ENCODE measurements around the gene FBLN2. TPM values are rescaled to one million over a fixed set of nuclear protein-coding genes. Genes with fewer than 3 reads are reported as not detected.

FBLN2 gene
- polyA plus RNA-seq, 3 donors: 0.08 TPM; not detected in 2

DNA sequence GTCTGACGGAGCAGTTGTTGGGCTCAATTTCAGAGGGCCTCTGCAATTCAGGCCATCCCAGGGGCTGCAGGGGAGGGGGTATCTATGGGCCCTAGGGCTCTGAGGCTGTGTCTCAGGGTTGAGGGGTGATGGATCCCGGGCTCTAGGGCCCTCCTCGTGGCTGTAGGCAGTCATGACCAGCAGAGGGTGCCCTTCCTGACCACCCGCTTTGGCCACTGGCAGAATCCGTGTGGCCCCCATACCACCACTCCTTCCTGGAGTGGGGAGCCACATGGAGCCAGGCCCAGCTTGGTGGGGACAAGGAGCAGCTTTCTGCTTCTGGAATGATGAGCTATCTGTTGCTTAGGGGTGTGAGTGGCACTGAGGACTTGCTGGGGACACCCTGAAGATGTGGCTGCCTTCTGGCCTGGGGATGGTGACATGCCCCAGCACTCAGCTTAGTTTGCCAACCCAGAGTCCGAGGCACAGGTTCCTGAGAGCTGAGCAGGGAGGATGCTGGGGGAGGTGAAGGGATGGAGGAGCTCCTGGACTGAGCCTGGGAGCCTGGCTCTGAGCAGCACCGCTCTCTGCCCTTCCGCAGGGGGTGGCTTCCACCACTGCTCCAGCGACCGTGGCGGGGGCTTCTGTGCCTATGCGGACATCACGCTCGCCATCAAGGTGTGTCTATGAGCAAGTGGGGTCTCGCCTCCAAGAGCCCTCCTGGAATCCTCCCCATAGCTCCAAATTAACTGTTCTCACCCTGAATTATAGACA is 48.6 kb upstream of the FBLN2 start:
- no peak overlapping the region for H3K4me3 Mint-ChIP-seq
- Histone ChIP-seq H3K4me1 (ENCODE audit: control insufficient read depth in 1 of 2, insufficient read depth in 2 of 2, low read length in 2 of 2) (peaks cover 0 to 7% of the 10 kb centered on the region in 2 donors), H3K79me2 (ENCODE audit: insufficient read depth, low read length) (no peaks in the 10 kb centered on the region), H3K27me3 (ENCODE audit: control insufficient read depth in 2 of 2, insufficient read depth in 2 of 2, low read length in 2 of 2) (no peaks in the 10 kb centered on the region), H4K20me1 (ENCODE audit: insufficient read depth, low read length) (peaks cover 3% of the 10 kb centered on the region), H3K4me3 (replicated peaks in 1 of 3; ENCODE audit: low read depth in 2 of 3, low read length in 3 of 3) (no peak overlapping the region), H3K36me3 (replicated peaks in 1 of 2; ENCODE audit: control insufficient read depth in 1 of 2, insufficient read depth in 2 of 2, low read length in 2 of 2) (no peaks in the 10 kb centered on the region), H2AFZ (ENCODE audit: insufficient read depth, low read depth, low read length, poor library complexity, severe bottlenecking) (no peak overlapping the region), H3K4me2 (replicated peaks; ENCODE audit: extremely low read depth, low read length, poor library complexity, severe bottlenecking) (no peak overlapping the region), H3K9me3 (replicated peaks in 1 of 2; ENCODE audit: control insufficient read depth in 1 of 2, insufficient read depth in 1 of 2, low read length in 2 of 2) (no peaks in the 10 kb centered on the region), H3K9ac (ENCODE audit: insufficient read depth, low read length, poor library complexity, severe bottlenecking) (no peak overlapping the region), H3K27ac (ENCODE audit: low read depth in 1 of 2, low read length in 2 of 2) (no peak overlapping the region)
- TF ChIP-seq, protein P1, sequence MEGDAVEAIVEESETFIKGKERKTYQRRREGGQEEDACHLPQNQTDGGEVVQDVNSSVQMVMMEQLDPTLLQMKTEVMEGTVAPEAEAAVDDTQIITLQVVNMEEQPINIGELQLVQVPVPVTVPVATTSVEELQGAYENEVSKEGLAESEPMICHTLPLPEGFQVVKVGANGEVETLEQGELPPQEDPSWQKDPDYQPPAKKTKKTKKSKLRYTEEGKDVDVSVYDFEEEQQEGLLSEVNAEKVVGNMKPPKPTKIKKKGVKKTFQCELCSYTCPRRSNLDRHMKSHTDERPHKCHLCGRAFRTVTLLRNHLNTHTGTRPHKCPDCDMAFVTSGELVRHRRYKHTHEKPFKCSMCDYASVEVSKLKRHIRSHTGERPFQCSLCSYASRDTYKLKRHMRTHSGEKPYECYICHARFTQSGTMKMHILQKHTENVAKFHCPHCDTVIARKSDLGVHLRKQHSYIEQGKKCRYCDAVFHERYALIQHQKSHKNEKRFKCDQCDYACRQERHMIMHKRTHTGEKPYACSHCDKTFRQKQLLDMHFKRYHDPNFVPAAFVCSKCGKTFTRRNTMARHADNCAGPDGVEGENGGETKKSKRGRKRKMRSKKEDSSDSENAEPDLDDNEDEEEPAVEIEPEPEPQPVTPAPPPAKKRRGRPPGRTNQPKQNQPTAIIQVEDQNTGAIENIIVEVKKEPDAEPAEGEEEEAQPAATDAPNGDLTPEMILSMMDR (IDR thresholded peaks at IDR 0.05): peak; percentile 41
- peaks cover 0 to 5% (median 1%) of the 10 kb centered on the region in 3 donors for H3K27me3 Mint-ChIP-seq (ENCODE audit: low read depth in 3 of 3)
- intact Hi-C loops (cut with micrococcal nuclease): no loop called here
- peaks cover 0 to 2% of the 10 kb centered on the region in 2 donors for H3K36me3 Mint-ChIP-seq
- H3K27ac Mint-ChIP-seq: no peak overlapping the region
- H3K9me3 Mint-ChIP-seq: no peaks in the 10 kb centered on the region
- DNase-seq: no peak
- WGBS (ENCODE audit: insufficient coverage): 83% methylated on average over 7 of the region's 15 CpGs
- H3K4me1 Mint-ChIP-seq: peaks cover 5% of the 10 kb centered on the region

GRCh38 chr3:13501056-13501455 is 47.9 kb upstream of the FBLN2 start:
- no peaks in the 10 kb centered on the region for H3K9me3 Mint-ChIP-seq
- DNase-seq: no peak
- Histone ChIP-seq H3K27ac (ENCODE audit: low read depth in 1 of 2, low read length in 2 of 2) (no peak overlapping the region), H3K9ac (ENCODE audit: insufficient read depth, low read length, poor library complexity, severe bottlenecking) (no peak overlapping the region), H3K27me3 (ENCODE audit: control insufficient read depth in 2 of 2, insufficient read depth in 2 of 2, low read length in 2 of 2) (no peaks in the 10 kb centered on the region), H3K4me2 (replicated peaks; ENCODE audit: extremely low read depth, low read length, poor library complexity, severe bottlenecking) (no peak overlapping the region), H3K4me1 (ENCODE audit: control insufficient read depth in 1 of 2, insufficient read depth in 2 of 2, low read length in 2 of 2) (no peaks in the 10 kb centered on the region), H3K9me3 (replicated peaks in 1 of 2; ENCODE audit: control insufficient read depth in 1 of 2, insufficient read depth in 1 of 2, low read length in 2 of 2) (no peaks in the 10 kb centered on the region), H2AFZ (ENCODE audit: insufficient read depth, low read depth, low read length, poor library complexity, severe bottlenecking) (no peak overlapping the region), H4K20me1 (ENCODE audit: insufficient read depth, low read length) (no peaks in the 10 kb centered on the region), H3K36me3 (replicated peaks in 1 of 2; ENCODE audit: control insufficient read depth in 1 of 2, insufficient read depth in 2 of 2, low read length in 2 of 2) (no peaks in the 10 kb centered on the region), H3K79me2 (ENCODE audit: insufficient read depth, low read length) (no peaks in the 10 kb centered on the region), H3K4me3 (replicated peaks in 1 of 3; ENCODE audit: low read depth in 2 of 3, low read length in 3 of 3) (no peak overlapping the region)
- H3K4me1 Mint-ChIP-seq: no peaks in the 10 kb centered on the region
- H3K4me3 Mint-ChIP-seq: no peak overlapping the region
- H3K27me3 Mint-ChIP-seq (ENCODE audit: low read depth in 3 of 3): peaks cover 0 to 5% (median 1%) of the 10 kb centered on the region in 3 donors
- H3K36me3 Mint-ChIP-seq: peaks cover 0 to 2% of the 10 kb centered on the region in 2 donors
- no peak overlapping the region for H3K27ac Mint-ChIP-seq
- 93% methylated on average over 4 of the region's 4 CpGs for WGBS (ENCODE audit: insufficient coverage)
- TF ChIP-seq, protein P1 (IDR thresholded peaks at IDR 0.05): no peak
- intact Hi-C loops (cut with micrococcal nuclease): no loop called here

Data from CD14-positive monocyte (primary cell).